Spleen (tissue), 7 donors: ENCODE measurements around the gene KCND3.

Experiments
- CTCF ChIP-seq, 11 experiments: fragments of 200-600 bp in 7 of 11; fragments of 450-650 bp in 4 of 11; sonication (generic) in 4 of 11; IDR thresholded peaks in 8 of 11; conservative IDR thresholded peaks in 3 of 11; 1 replicate in 7 of 11; 2 replicates in 4 of 11; pipeline versions ENCODE4 v1.4.0 to v1.8.0; 2016 to 2021; ENCODE audit warnings: antibody characterized with exemption in 11 of 11, inconsistent platforms in 4 of 11, mild to moderate bottlenecking in 1 of 11
- POLR2A ChIP-seq, 3 donors: fragments of 450-650 bp; IDR thresholded peaks; one replicate each; pipeline ENCODE4 v1.5.1; 2017; ENCODE audit warnings: antibody characterized with exemption in 3 of 3, mild to moderate bottlenecking in 1 of 3
- donor health status: DM: no; HTN: no; CAD: no; lungs with moderate emphysema.
- donor health status: DM: no; HTN: no; CAD: no.
- donor health status: DM: no; HTN: no; CAD: no.

- TF ChIP-seq POLR2A (IDR thresholded peaks at IDR 0.05) (no peak), CTCF (IDR thresholded peaks at IDR 0.05 in 8 of 11, conservative IDR thresholded peaks at IDR 0.05 in 3 of 11) (no peak)
These were observed 220.8 kb downstream of the KCND3 start for GRCh38 chr1:111768625-111769024.
